Neutrophil (primary cell): ENCODE results near the gene DCP2.

ENCODE experiments used
- H3K27ac ChIP-seq: fragments of 200-600 bp; sonication (generic); 2 replicates; pipeline ENCODE4 v1.5.1; 2016; ENCODE audit warnings: mild to moderate bottlenecking, moderate library complexity
- H3K27me3 ChIP-seq: fragments of 200-600 bp; sonication (generic); 2 replicates; pipeline ENCODE4 v1.6.0; 2016; ENCODE audit warnings: mild to moderate bottlenecking
- H3K36me3 ChIP-seq: fragments of 200-600 bp; sonication (generic); 2 replicates; pipeline ENCODE4 v1.5.1; 2017
- H3K4me1 ChIP-seq, 2 experiments: fragments of 200-600 bp in 1 of 2; sonication (generic) in 1 of 2; 1 replicate in 1 of 2; 2 replicates in 1 of 2; pipeline versions ENCODE4 v1.5.1 to v1.6.1; 2013 to 2016; ENCODE audit warnings: low read depth in 1 of 2, low read length in 1 of 2, mild to moderate bottlenecking in 1 of 2, moderate library complexity in 1 of 2; ENCODE audit not compliant: control insufficient read depth in 1 of 2, insufficient read depth in 1 of 2
- H3K4me3 ChIP-seq, 2 experiments: fragments of 200-600 bp in 1 of 2; sonication (generic) in 1 of 2; 1 replicate in 1 of 2; 2 replicates in 1 of 2; pipeline ENCODE4 v1.5.1; 2013 to 2016; ENCODE audit warnings: low read depth in 1 of 2, low read length in 1 of 2, mild to moderate bottlenecking in 1 of 2, moderate library complexity in 1 of 2
- H3K9me3 ChIP-seq: fragments of 200-600 bp; sonication (generic); 2 replicates; pipeline ENCODE4 v1.5.1; 2016
- CTCF ChIP-seq: fragments of 200-600 bp; sonication (generic); IDR thresholded peaks from 2 replicates; pipeline ENCODE4 v1.5.1; 2016; ENCODE audit warnings: antibody characterized with exemption

DCP2 gene

GRCh38 chr5:113058706-113059226 lies 82.2 kb downstream of the DCP2 start:
- peaks cover 11% of the 10 kb centered on the region for H3K27me3 ChIP-seq
- no peaks in the 10 kb centered on the region for H3K4me1 ChIP-seq
- TF ChIP-seq CTCF, result no peak
- H3K36me3 ChIP-seq, result no peaks in the 10 kb centered on the region
- H3K4me3 ChIP-seq, result no peak overlapping the region
- H3K9me3 ChIP-seq, result no peaks in the 10 kb centered on the region
- no peak overlapping the region for H3K27ac ChIP-seq

- Histone ChIP-seq H3K4me3 (no peak overlapping the region), H3K9me3 (no peaks in the 10 kb centered on the region), H3K27me3 (peaks cover 11% of the 10 kb centered on the region), H3K4me1 (no peaks in the 10 kb centered on the region), H3K36me3 (no peaks in the 10 kb centered on the region), H3K27ac (no peak overlapping the region)
- no peak for TF ChIP-seq CTCF
These were observed 82.8 kb downstream of the DCP2 start for GRCh38 chr5:113059232-113060040.

GRCh38 chr5:113060408-113061025 lies 83.9 kb downstream of the DCP2 start:
- Histone ChIP-seq H3K36me3 (no peaks in the 10 kb centered on the region), H3K27ac (no peak overlapping the region), H3K27me3 (peaks cover 11% of the 10 kb centered on the region), H3K4me3 (no peak overlapping the region), H3K4me1 (no peaks in the 10 kb centered on the region), H3K9me3 (no peaks in the 10 kb centered on the region)
- TF ChIP-seq CTCF, result no peak

GRCh38 chr5:113061846-113062780 lies 85.5 kb downstream of the DCP2 start:
- TF ChIP-seq CTCF, result no peak
- H3K4me1 ChIP-seq, result no peaks in the 10 kb centered on the region
- no peak overlapping the region for H3K27ac ChIP-seq
- H3K36me3 ChIP-seq, result no peaks in the 10 kb centered on the region
- peaks cover 11% of the 10 kb centered on the region for H3K27me3 ChIP-seq
- H3K9me3 ChIP-seq, result no peaks in the 10 kb centered on the region
- H3K4me3 ChIP-seq, result no peak overlapping the region

GRCh38 chr5:113062869-113063508 lies 86.4 kb downstream of the DCP2 start:
- TF ChIP-seq CTCF, result no peak
- Histone ChIP-seq H3K27ac (no peak overlapping the region), H3K36me3 (no peaks in the 10 kb centered on the region), H3K4me3 (no peak overlapping the region), H3K27me3 (peaks cover 11% of the 10 kb centered on the region), H3K9me3 (no peaks in the 10 kb centered on the region), H3K4me1 (no peaks in the 10 kb centered on the region)
